ENCODE data around the gene HSF5. TPM values are rescaled to one million over a fixed set of nuclear protein-coding genes. Genes with fewer than 3 reads are reported as not detected.

The HSF5 gene
- total RNA-seq, 6 experiments from 2014 or later: 0.06 to 0.18 (median 0.10) TPM; not detected in 1

GRCh38 chr17:58521680-58522079 lies 33.5 kb upstream of the HSF5 start:
- 86% methylated on average over 4 of the region's 10 CpGs for WGBS (ENCODE audit: insufficient coverage, low coverage, low lambda C conversion rate, missing lambda C conversion rate)
- intact Hi-C loops (cut with DNase I): no loop called here
- Histone ChIP-seq H3K27ac (no peak overlapping the region), H3K27me3 (no peaks in the 10 kb centered on the region), H3K36me3 (peaks cover 0 to 11% (median 0%) of the 10 kb centered on the region in 4 donors), H3K9me3 (no peaks in the 10 kb centered on the region), H3K4me3 (no peak overlapping the region), H3K4me1 (peaks cover 0 to 29% (median 0%) of the 10 kb centered on the region in 4 donors)
- no peak for DNase-seq
- ATAC-seq: no peak
- no peak for TF ChIP-seq POLR2A (IDR thresholded peaks at IDR 0.05)

- H3K27me3 ChIP-seq: no peaks in the 10 kb centered on the region
- H3K36me3 ChIP-seq: peaks cover 0 to 11% (median 0%) of the 10 kb centered on the region in 4 donors
- H3K9me3 ChIP-seq: no peaks in the 10 kb centered on the region
- DNase-seq (no peak), ATAC-seq (no peak)
- intact Hi-C loops (cut with DNase I): no loop called here
- TF ChIP-seq POLR2A (IDR thresholded peaks at IDR 0.05): no peak
- peak; percentile 18 to 26 (median 22) for TF ChIP-seq CTCF (IDR thresholded peaks at IDR 0.05)
- peaks cover 0 to 32% (median 0%) of the 10 kb centered on the region in 4 donors for H3K4me1 ChIP-seq
- H3K4me3 ChIP-seq: no peak overlapping the region
- WGBS (ENCODE audit: insufficient coverage, low coverage, low lambda C conversion rate, missing lambda C conversion rate): 67% methylated on average over 9 of the region's 15 CpGs
- no peak overlapping the region for H3K27ac ChIP-seq
Observed at GRCh38 chr17:58520843-58521430, 32.7 kb upstream of the HSF5 start.

- H3K36me3 ChIP-seq: peaks cover 0 to 11% (median 0%) of the 10 kb centered on the region in 4 donors
- H3K9me3 ChIP-seq: no peaks in the 10 kb centered on the region
- intact Hi-C loops (cut with DNase I): no loop called here
- H3K27me3 ChIP-seq: no peaks in the 10 kb centered on the region
- ATAC-seq: peak; percentile 67 to 85 (median 78)
- WGBS (ENCODE audit: insufficient coverage, low coverage, low lambda C conversion rate, missing lambda C conversion rate): 0% methylated on average over 20 of the region's 39 CpGs
- DNase-seq: peak; percentile 99 to 100 (median 100)
- TF ChIP-seq POLR2A (IDR thresholded peaks at IDR 0.05) (peak; percentile 69), CTCF (IDR thresholded peaks at IDR 0.05) (no peak)
- peak overlapping the region; percentile 95 to 97 (median 96) for H3K27ac ChIP-seq
- H3K4me3 ChIP-seq: peak overlapping the region; percentile 72 to 86 (median 75)
- peaks cover 0 to 30% (median 4%) of the 10 kb centered on the region in 4 donors for H3K4me1 ChIP-seq
Observed at GRCh38 chr17:58517928-58518609, 29.9 kb upstream of the HSF5 start.

GRCh38 chr17:58517378-58517927 lies 29.2 kb upstream of the HSF5 start:
- Histone ChIP-seq H3K4me1 (peaks cover 0 to 34% (median 6%) of the 10 kb centered on the region in 4 donors), H3K36me3 (peaks cover 0 to 10% (median 2%) of the 10 kb centered on the region in 4 donors), H3K27me3 (no peaks in the 10 kb centered on the region), H3K9me3 (no peaks in the 10 kb centered on the region), H3K27ac (peak overlapping the region; percentile 95 to 97 (median 96)), H3K4me3 (peak overlapping the region; percentile 71 to 86 (median 75))
- WGBS (ENCODE audit: insufficient coverage, low coverage, low lambda C conversion rate, missing lambda C conversion rate): 0% methylated on average over 8 of the region's 27 CpGs
- ATAC-seq (peak; percentile 51 to 71 (median 64)), DNase-seq (no peak)
- intact Hi-C loops (cut with DNase I): no loop called here
- no peak for TF ChIP-seq CTCF (IDR thresholded peaks at IDR 0.05)
- peak; percentile 49 for TF ChIP-seq POLR2A (IDR thresholded peaks at IDR 0.05)
